CD4-positive, alpha-beta T cell (primary cell): ENCODE results near the gene RUNX1. TPM values are rescaled to one million over a fixed set of nuclear protein-coding genes. Genes with fewer than 3 reads are reported as not detected.

Experiments
- ATAC-seq: fragments of 200-7000 bp; cut with Tn5 transposase; one replicate; pipeline ENCODE4 v1.10.0; 2022; ENCODE audit warnings: mild to moderate bottlenecking; ENCODE audit not compliant: poor library complexity
- CTCF ChIA-PET: fragments of 350-600 bp; sonication (Branson Sonifier 250); formaldehyde crosslinking; loops from one replicate; lab custom pipeline; 2021; ENCODE audit warnings: antibody characterized with exemption, inconsistent platforms; lab: Charles Lee
- POLR2A ChIA-PET: fragments of 350-600 bp; sonication (Branson Sonifier 250); formaldehyde crosslinking; loops from one replicate; lab custom pipeline; 2021; ENCODE audit warnings: antibody characterized with exemption, inconsistent platforms; lab: Charles Lee
- DNase-seq, 14 experiments: peaks; one replicate each; pipeline ENCODE4 v3.0.0-alpha.2; 2013 to 2020; ENCODE audit warnings: mixed read lengths in 2 of 14
- H3K27ac ChIP-seq, 2 donors: one replicate each; pipeline versions ENCODE4 v1.5.1 to v1.7.0; 2013; ENCODE audit warnings: low read length in 2 of 2, low read depth in 1 of 2, mild to moderate bottlenecking in 1 of 2
- H3K27me3 ChIP-seq, 2 experiments: 1 replicate in 1 of 2; 2 replicates in 1 of 2; pipeline versions ENCODE4 v1.6.1 to v1.7.0; 2013; ENCODE audit warnings: low read length in 2 of 2, control low read depth in 1 of 2, mild to moderate bottlenecking in 1 of 2, moderate library complexity in 1 of 2; ENCODE audit not compliant: insufficient read depth in 2 of 2, control insufficient read depth in 1 of 2
- H3K36me3 ChIP-seq: one replicate; pipeline ENCODE4 v1.6.1; 2013; ENCODE audit warnings: low read length, control low read depth; ENCODE audit not compliant: insufficient read depth
- H3K4me1 ChIP-seq: one replicate; pipeline ENCODE4 v1.6.1; 2013; ENCODE audit warnings: low read length, control low read depth; ENCODE audit not compliant: insufficient read depth
- H3K4me3 ChIP-seq: one replicate; pipeline ENCODE4 v1.5.1; 2013; ENCODE audit warnings: mild to moderate bottlenecking, low read length, moderate library complexity
- H3K9me3 ChIP-seq, 2 experiments: 1 replicate in 1 of 2; 2 replicates in 1 of 2; pipeline versions ENCODE4 v1.6.1 to v1.7.0; 2013; ENCODE audit warnings: low read length in 2 of 2, mild to moderate bottlenecking in 2 of 2, control low read depth in 1 of 2, moderate library complexity in 1 of 2; ENCODE audit not compliant: control insufficient read depth in 1 of 2, insufficient read depth in 1 of 2
- H3K27ac Mint-ChIP-seq: one replicate; pipeline ENCODE4 v1.8.0; 2020; ENCODE audit warnings: mixed read lengths
- H3K27me3 Mint-ChIP-seq: one replicate; pipeline ENCODE4 v1.8.0; 2021; ENCODE audit warnings: mixed read lengths
- H3K36me3 Mint-ChIP-seq: one replicate; pipeline ENCODE4 v1.8.0; 2021; ENCODE audit warnings: low read depth, mixed read lengths
- H3K4me1 Mint-ChIP-seq: one replicate; pipeline ENCODE4 v1.8.0; 2021; ENCODE audit warnings: low read depth, mixed read lengths
- H3K4me3 Mint-ChIP-seq: one replicate; pipeline ENCODE4 v1.8.0; 2020; ENCODE audit warnings: mild to moderate bottlenecking, mixed read lengths
- H3K9me3 Mint-ChIP-seq: one replicate; pipeline ENCODE4 v1.8.0; 2020; ENCODE audit warnings: mixed read lengths
- intact Hi-C, 2 experiments: fragments of 100-400 bp; cut with DNase I in 1 of 2; cut with micrococcal nuclease in 1 of 2; formaldehyde crosslinking; loops; one replicate each; pipeline versions ENCODE4 v1.15.1 to v1.9.0; 2023 to 2025; cut with DNase I, micrococcal nuclease
- total RNA-seq, 174 experiments: library from RNA in 2 of 174; stranded (reverse) in 2 of 174; gene quantifications; one replicate each; pipeline ENCODE4 v1.2.3 and lab custom pipeline; 2021 to 2026
- TF ChIP-seq, protein P1 (sequence below): fragments of 200-600 bp; IDR thresholded peaks from one replicate; pipeline ENCODE4 v1.8.0; 2022; ENCODE audit warnings: antibody characterized with exemption, mild to moderate bottlenecking

The RUNX1 gene
- total RNA-seq, 2 experiments from 2014 or later: 71.7 to 74.3 TPM

GRCh38 chr21:34960687-34961086 lies 88.4 kb downstream of the RUNX1 start:
- CTCF ChIA-PET: interaction anchor here (3.0 kb wide), 1 partner anchor 10 kb away, joined by 7 read pairs; no protein-coding TSS in a partner anchor
- H3K4me3 Mint-ChIP-seq: no peak overlapping the region
- ATAC-seq (no peak), DNase-seq (no peak)
- H3K27ac ChIP-seq: no peak overlapping the region
- peaks cover 80% of the 10 kb centered on the region for H3K36me3 Mint-ChIP-seq
- peaks cover 66% of the 10 kb centered on the region for H3K4me1 ChIP-seq
- H3K27me3 ChIP-seq: no peaks in the 10 kb centered on the region
- H3K36me3 ChIP-seq: peaks cover 41% of the 10 kb centered on the region
- H3K9me3 Mint-ChIP-seq: no peaks in the 10 kb centered on the region
- no peaks in the 10 kb centered on the region for H3K27me3 Mint-ChIP-seq
- POLR2A ChIA-PET: interaction anchor here (0.9 to 2.5 kb wide), 4 partner anchors 14 to 88 kb away, joined by 3 to 9 read pairs (median 4); partner anchors contain the start of gene RUNX1
- H3K27ac Mint-ChIP-seq: peak overlapping the region; percentile 10
- intact Hi-C loops: loop anchor here in 1 of 2 experiments (5.0 kb wide), 1 partner anchor 33 kb away; no protein-coding TSS in a partner anchor
- TF ChIP-seq, protein P1, sequence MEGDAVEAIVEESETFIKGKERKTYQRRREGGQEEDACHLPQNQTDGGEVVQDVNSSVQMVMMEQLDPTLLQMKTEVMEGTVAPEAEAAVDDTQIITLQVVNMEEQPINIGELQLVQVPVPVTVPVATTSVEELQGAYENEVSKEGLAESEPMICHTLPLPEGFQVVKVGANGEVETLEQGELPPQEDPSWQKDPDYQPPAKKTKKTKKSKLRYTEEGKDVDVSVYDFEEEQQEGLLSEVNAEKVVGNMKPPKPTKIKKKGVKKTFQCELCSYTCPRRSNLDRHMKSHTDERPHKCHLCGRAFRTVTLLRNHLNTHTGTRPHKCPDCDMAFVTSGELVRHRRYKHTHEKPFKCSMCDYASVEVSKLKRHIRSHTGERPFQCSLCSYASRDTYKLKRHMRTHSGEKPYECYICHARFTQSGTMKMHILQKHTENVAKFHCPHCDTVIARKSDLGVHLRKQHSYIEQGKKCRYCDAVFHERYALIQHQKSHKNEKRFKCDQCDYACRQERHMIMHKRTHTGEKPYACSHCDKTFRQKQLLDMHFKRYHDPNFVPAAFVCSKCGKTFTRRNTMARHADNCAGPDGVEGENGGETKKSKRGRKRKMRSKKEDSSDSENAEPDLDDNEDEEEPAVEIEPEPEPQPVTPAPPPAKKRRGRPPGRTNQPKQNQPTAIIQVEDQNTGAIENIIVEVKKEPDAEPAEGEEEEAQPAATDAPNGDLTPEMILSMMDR: no peak
- H3K9me3 ChIP-seq: no peaks in the 10 kb centered on the region
- peaks cover 88% of the 10 kb centered on the region for H3K4me1 Mint-ChIP-seq
- no peak overlapping the region for H3K4me3 ChIP-seq

DNA sequence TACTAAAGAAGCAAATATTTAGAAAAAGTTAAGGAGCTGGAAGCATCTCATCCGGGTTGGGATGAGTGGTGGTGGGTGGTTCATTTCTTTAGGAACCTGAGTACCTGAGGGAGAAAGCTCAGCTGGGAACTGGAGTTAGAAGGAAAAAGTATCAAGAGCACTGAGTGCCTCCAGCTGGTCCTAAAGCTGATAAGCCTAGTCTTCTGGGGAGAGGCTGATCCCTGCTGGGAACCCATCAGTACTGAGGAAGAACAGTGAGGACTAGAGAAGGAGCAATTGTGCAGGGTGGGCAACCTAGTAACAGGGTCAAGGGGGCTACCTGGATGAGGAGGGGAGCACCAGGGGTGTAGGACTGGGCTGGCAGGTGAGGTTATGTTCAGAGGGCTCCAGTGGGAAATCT lies 89.5 kb downstream of the RUNX1 start:
- ChIA-PET CTCF (interaction anchor here (0.9 to 3.0 kb wide), 3 partner anchors 9 to 70 kb away, joined by 3 to 7 read pairs (median 6); no protein-coding TSS in a partner anchor), POLR2A (interaction anchor here (1.1 to 2.5 kb wide), 3 partner anchors 15 to 61 kb away, joined by 3 to 9 read pairs (median 5); no protein-coding TSS in a partner anchor)
- peaks cover 80% of the 10 kb centered on the region for H3K36me3 Mint-ChIP-seq

DNA sequence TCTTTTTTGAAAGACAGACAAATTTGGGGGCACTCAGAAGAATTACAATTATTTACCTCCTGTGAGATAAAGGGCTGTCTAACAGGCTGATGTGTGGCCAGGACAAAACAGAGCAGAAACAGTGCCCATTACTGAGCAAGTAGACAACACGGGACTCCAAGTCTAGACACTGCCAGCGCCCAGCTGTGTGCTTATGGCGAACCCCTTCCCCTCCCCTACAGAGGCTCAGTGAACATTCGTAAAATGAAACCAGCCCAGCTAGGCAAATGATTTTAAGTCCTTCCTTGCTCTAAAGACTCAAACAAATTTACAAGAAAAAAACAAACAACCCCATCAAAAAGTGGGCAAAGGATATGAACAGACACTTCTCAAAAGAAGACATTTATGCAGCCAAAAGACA lies 91.1 kb downstream of the RUNX1 start:
- Mint-ChIP-seq H3K36me3 (peaks cover 82% of the 10 kb centered on the region), H3K27ac (peak overlapping the region; percentile 34)

More for the DNA sequence above, 89.5 kb downstream of the RUNX1 start:
- Mint-ChIP-seq H3K9me3 (no peaks in the 10 kb centered on the region), H3K27ac (peak overlapping the region; percentile 69), H3K27me3 (no peaks in the 10 kb centered on the region), H3K4me3 (peak overlapping the region; percentile 27), H3K4me1 (peaks cover 88% of the 10 kb centered on the region)
- H3K9me3 ChIP-seq: no peaks in the 10 kb centered on the region
- peaks cover 58% of the 10 kb centered on the region for H3K4me1 ChIP-seq
- DNase-seq (no peak), ATAC-seq (no peak)
- no peak overlapping the region for H3K27ac ChIP-seq
- H3K36me3 ChIP-seq: peaks cover 37% of the 10 kb centered on the region
- no peak overlapping the region for H3K4me3 ChIP-seq
- intact Hi-C loops: loop anchor here in 1 of 2 experiments (5.0 kb wide), 1 partner anchor 32 kb away; no protein-coding TSS in a partner anchor
- no peaks in the 10 kb centered on the region for H3K27me3 ChIP-seq
- TF ChIP-seq, protein P1: no peak

More for the DNA sequence above, 91.1 kb downstream of the RUNX1 start:
- no peaks in the 10 kb centered on the region for H3K27me3 ChIP-seq
- ChIA-PET POLR2A (interaction anchor here (1.1 to 1.9 kb wide), 2 partner anchors 10 to 86 kb away, joined by 4 to 5 read pairs; no protein-coding TSS in a partner anchor), CTCF (no interaction called here)
- DNase-seq (no peak), ATAC-seq (no peak)
- H3K4me1 Mint-ChIP-seq: peaks cover 88% of the 10 kb centered on the region
- H3K9me3 Mint-ChIP-seq: no peaks in the 10 kb centered on the region
- TF ChIP-seq, protein P1: no peak
- H3K27ac ChIP-seq: no peak overlapping the region
- no peaks in the 10 kb centered on the region for H3K9me3 ChIP-seq
- intact Hi-C loops: no loop called here
- H3K27me3 Mint-ChIP-seq: no peaks in the 10 kb centered on the region
- peaks cover 51% of the 10 kb centered on the region for H3K4me1 ChIP-seq
- H3K4me3 Mint-ChIP-seq: peak overlapping the region; percentile 23
- H3K4me3 ChIP-seq: no peak overlapping the region
- peaks cover 34% of the 10 kb centered on the region for H3K36me3 ChIP-seq
